ENCODE results near the gene DPP10.

The DPP10 gene

GRCh38 chr2:115483666-115484065 is 1041.2 kb downstream of the DPP10 start:
- H3K56ac ChIP-seq (ENCODE audit: low read length): no peak overlapping the region
- no peak overlapping the region for H3K9ac ChIP-seq (ENCODE audit: low read length)
- no peaks in the 10 kb centered on the region for H3K79me2 ChIP-seq (ENCODE audit: control insufficient read depth, insufficient read depth, low read length)
- no peak overlapping the region for H4K5ac ChIP-seq (ENCODE audit: low read length)
- no peak overlapping the region for H2AK5ac ChIP-seq (ENCODE audit: low read length)
- H4K8ac ChIP-seq (ENCODE audit: low read depth, low read length): no peak overlapping the region
- H2BK15ac ChIP-seq (replicated peaks; ENCODE audit: low read depth): no peak overlapping the region
- H2BK120ac ChIP-seq (ENCODE audit: low read depth, low read length): no peak overlapping the region
- no CpG with 5 or more reads among the region's 4 CpGs for WGBS (ENCODE audit: extremely low coverage, insufficient coverage, low lambda C conversion rate)
- no peaks in the 10 kb centered on the region for H3K79me1 ChIP-seq (ENCODE audit: low read length)
- no peak overlapping the region for H2BK5ac ChIP-seq (ENCODE audit: low read length)
- peak overlapping the region; percentile 68 for H3K18ac ChIP-seq (ENCODE audit: low read length)
- H3K36me3 ChIP-seq (ENCODE audit: control insufficient read depth, insufficient read depth, low read length): no peaks in the 10 kb centered on the region
- DNase-seq: peak; percentile 52
- no peak overlapping the region for H3K4ac ChIP-seq (ENCODE audit: low read depth, low read length)
- H3K4me2 ChIP-seq (ENCODE audit: low read length): no peak overlapping the region
- H3K4me3 ChIP-seq (ENCODE audit: low read length): no peak overlapping the region
- H3K23ac ChIP-seq (ENCODE audit: low read length): no peak overlapping the region
- no peaks in the 10 kb centered on the region for H3K4me1 ChIP-seq (ENCODE audit: control insufficient read depth, low read depth, low read length)
- no peaks in the 10 kb centered on the region for H3K27me3 ChIP-seq (ENCODE audit: insufficient read depth, low read length, poor library complexity)
- H3K27ac ChIP-seq (ENCODE audit: low read depth, low read length): no peak overlapping the region

- Histone ChIP-seq H3K79me1 (ENCODE audit: low read length) (no peaks in the 10 kb centered on the region), H3K9ac (ENCODE audit: low read length) (no peak overlapping the region), H2AK5ac (ENCODE audit: low read length) (no peak overlapping the region)
These were observed 1042.0 kb downstream of the DPP10 start for GRCh38 chr2:115484486-115484885.

GRCh38 chr2:115484983-115485382 is 1042.5 kb downstream of the DPP10 start:
- DNase-seq: no peak
- no CpG with 5 or more reads among the region's 4 CpGs for WGBS (ENCODE audit: extremely low coverage, insufficient coverage, low lambda C conversion rate)
- no peak overlapping the region for H2BK5ac ChIP-seq (ENCODE audit: low read length)

More at GRCh38 chr2:115484486-115484885, 1042.0 kb downstream of the DPP10 start:
- H3K79me2 ChIP-seq (ENCODE audit: control insufficient read depth, insufficient read depth, low read length): no peaks in the 10 kb centered on the region
- H3K27ac ChIP-seq (ENCODE audit: low read depth, low read length): no peak overlapping the region
- H3K23ac ChIP-seq (ENCODE audit: low read length): no peak overlapping the region
- no peak overlapping the region for H3K4me3 ChIP-seq (ENCODE audit: low read length)
- H3K4ac ChIP-seq (ENCODE audit: low read depth, low read length): no peak overlapping the region
- no CpG with 5 or more reads among the region's 1 CpG for WGBS (ENCODE audit: extremely low coverage, insufficient coverage, low lambda C conversion rate)
- no peak for DNase-seq
- H3K36me3 ChIP-seq (ENCODE audit: control insufficient read depth, insufficient read depth, low read length): no peaks in the 10 kb centered on the region
- no peak overlapping the region for H3K4me2 ChIP-seq (ENCODE audit: low read length)
- H4K5ac ChIP-seq (ENCODE audit: low read length): no peak overlapping the region
- no peak overlapping the region for H3K56ac ChIP-seq (ENCODE audit: low read length)
- peak overlapping the region; percentile 28 for H3K18ac ChIP-seq (ENCODE audit: low read length)
- H3K27me3 ChIP-seq (ENCODE audit: insufficient read depth, low read length, poor library complexity): no peaks in the 10 kb centered on the region
- H4K8ac ChIP-seq (ENCODE audit: low read depth, low read length): no peak overlapping the region
- no peak overlapping the region for H2BK120ac ChIP-seq (ENCODE audit: low read depth, low read length)
- no peak overlapping the region for H2BK15ac ChIP-seq (replicated peaks; ENCODE audit: low read depth)
- H2BK5ac ChIP-seq (ENCODE audit: low read length): no peak overlapping the region
- H3K4me1 ChIP-seq (ENCODE audit: control insufficient read depth, low read depth, low read length): no peaks in the 10 kb centered on the region

GRCh38 chr2:115491186-115491793 is 1048.8 kb downstream of the DPP10 start:
- H3K79me1 ChIP-seq (ENCODE audit: low read length): no peaks in the 10 kb centered on the region
- H2AK5ac ChIP-seq (ENCODE audit: low read length): no peak overlapping the region
- no peak overlapping the region for H3K27ac ChIP-seq (ENCODE audit: low read depth, low read length)
- H2BK120ac ChIP-seq (ENCODE audit: low read depth, low read length): no peak overlapping the region
- no CpG with 5 or more reads among the region's 4 CpGs for WGBS (ENCODE audit: extremely low coverage, insufficient coverage, low lambda C conversion rate)
- H3K56ac ChIP-seq (ENCODE audit: low read length): no peak overlapping the region
- H3K18ac ChIP-seq (ENCODE audit: low read length): no peak overlapping the region
- no peaks in the 10 kb centered on the region for H3K36me3 ChIP-seq (ENCODE audit: control insufficient read depth, insufficient read depth, low read length)
- peak; percentile 15 for DNase-seq
- H4K5ac ChIP-seq (ENCODE audit: low read length): no peak overlapping the region
- no peak overlapping the region for H2BK15ac ChIP-seq (replicated peaks; ENCODE audit: low read depth)
- no peak overlapping the region for H3K9ac ChIP-seq (ENCODE audit: low read length)
- no peak overlapping the region for H3K23ac ChIP-seq (ENCODE audit: low read length)
- H4K8ac ChIP-seq (ENCODE audit: low read depth, low read length): no peak overlapping the region
- H3K27me3 ChIP-seq (ENCODE audit: insufficient read depth, low read length, poor library complexity): no peaks in the 10 kb centered on the region
- H3K4me3 ChIP-seq (ENCODE audit: low read length): no peak overlapping the region
- no peak overlapping the region for H3K4ac ChIP-seq (ENCODE audit: low read depth, low read length)
- H2BK5ac ChIP-seq (ENCODE audit: low read length): no peak overlapping the region
- no peaks in the 10 kb centered on the region for H3K4me1 ChIP-seq (ENCODE audit: control insufficient read depth, low read depth, low read length)
- H3K79me2 ChIP-seq (ENCODE audit: control insufficient read depth, insufficient read depth, low read length): no peaks in the 10 kb centered on the region
- H3K4me2 ChIP-seq (ENCODE audit: low read length): no peak overlapping the region

More at GRCh38 chr2:115484983-115485382, 1042.5 kb downstream of the DPP10 start:
- Histone ChIP-seq H3K23ac (ENCODE audit: low read length) (no peak overlapping the region), H3K4me2 (ENCODE audit: low read length) (no peak overlapping the region), H3K4ac (ENCODE audit: low read depth, low read length) (no peak overlapping the region), H3K27me3 (ENCODE audit: insufficient read depth, low read length, poor library complexity) (no peaks in the 10 kb centered on the region), H4K8ac (ENCODE audit: low read depth, low read length) (no peak overlapping the region), H4K5ac (ENCODE audit: low read length) (no peak overlapping the region), H3K9ac (ENCODE audit: low read length) (no peak overlapping the region), H2BK15ac (replicated peaks; ENCODE audit: low read depth) (no peak overlapping the region), H3K18ac (ENCODE audit: low read length) (no peak overlapping the region), H3K27ac (ENCODE audit: low read depth, low read length) (no peak overlapping the region), H3K36me3 (ENCODE audit: control insufficient read depth, insufficient read depth, low read length) (no peaks in the 10 kb centered on the region), H3K56ac (ENCODE audit: low read length) (no peak overlapping the region), H2AK5ac (ENCODE audit: low read length) (no peak overlapping the region), H3K4me3 (ENCODE audit: low read length) (no peak overlapping the region), H2BK120ac (ENCODE audit: low read depth, low read length) (no peak overlapping the region), H3K4me1 (ENCODE audit: control insufficient read depth, low read depth, low read length) (no peaks in the 10 kb centered on the region), H3K79me1 (ENCODE audit: low read length) (no peaks in the 10 kb centered on the region), H3K79me2 (ENCODE audit: control insufficient read depth, insufficient read depth, low read length) (no peaks in the 10 kb centered on the region)

DNA sequence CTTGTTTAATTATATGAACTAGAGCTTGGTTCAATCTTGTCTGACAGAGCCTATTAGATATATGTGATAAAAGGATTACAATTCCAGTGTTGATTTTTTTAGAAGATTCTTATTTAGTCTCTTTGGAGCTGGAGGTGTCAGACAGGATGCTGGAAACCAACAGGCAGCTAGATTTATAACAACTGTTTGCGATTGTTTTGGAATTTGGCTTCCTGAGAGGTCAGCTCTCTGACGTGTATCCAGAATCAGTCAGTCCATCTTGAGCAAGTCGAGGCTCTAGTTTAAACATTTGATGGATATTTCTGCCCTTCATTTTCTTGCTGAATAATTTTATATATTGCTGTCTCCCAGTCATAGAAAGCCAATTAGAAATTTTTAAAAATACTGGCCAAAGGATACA is 1062.9 kb downstream of the DPP10 start:
- no peaks in the 10 kb centered on the region for H3K79me1 ChIP-seq (ENCODE audit: low read length)
- no peak overlapping the region for H3K56ac ChIP-seq (ENCODE audit: low read length)
- WGBS (ENCODE audit: extremely low coverage, insufficient coverage, low lambda C conversion rate): no CpG with 5 or more reads among the region's 3 CpGs
- H2BK5ac ChIP-seq (ENCODE audit: low read length): no peak overlapping the region
- no peak overlapping the region for H2AK5ac ChIP-seq (ENCODE audit: low read length)
- H3K23ac ChIP-seq (ENCODE audit: low read length): no peak overlapping the region
- H3K27ac ChIP-seq (ENCODE audit: low read depth, low read length): no peak overlapping the region
- H4K8ac ChIP-seq (ENCODE audit: low read depth, low read length): no peak overlapping the region
- H3K18ac ChIP-seq (ENCODE audit: low read length): no peak overlapping the region
- DNase-seq: peak; percentile 88
- H3K9ac ChIP-seq (ENCODE audit: low read length): no peak overlapping the region
- no peak overlapping the region for H3K4me2 ChIP-seq (ENCODE audit: low read length)
- no peak overlapping the region for H2BK15ac ChIP-seq (replicated peaks; ENCODE audit: low read depth)
- no peak overlapping the region for H2BK120ac ChIP-seq (ENCODE audit: low read depth, low read length)
- H3K27me3 ChIP-seq (ENCODE audit: insufficient read depth, low read length, poor library complexity): no peaks in the 10 kb centered on the region
- H3K4me3 ChIP-seq (ENCODE audit: low read length): no peak overlapping the region
- no peak overlapping the region for H3K4ac ChIP-seq (ENCODE audit: low read depth, low read length)
- no peaks in the 10 kb centered on the region for H3K36me3 ChIP-seq (ENCODE audit: control insufficient read depth, insufficient read depth, low read length)
- H3K4me1 ChIP-seq (ENCODE audit: control insufficient read depth, low read depth, low read length): no peaks in the 10 kb centered on the region
- H4K5ac ChIP-seq (ENCODE audit: low read length): no peak overlapping the region
- H3K79me2 ChIP-seq (ENCODE audit: control insufficient read depth, insufficient read depth, low read length): no peaks in the 10 kb centered on the region

- H4K5ac ChIP-seq (ENCODE audit: low read length): no peak overlapping the region
- no peak overlapping the region for H3K18ac ChIP-seq (ENCODE audit: low read length)
- no peak overlapping the region for H2BK15ac ChIP-seq (replicated peaks; ENCODE audit: low read depth)
- no CpG with 5 or more reads among the region's 3 CpGs for WGBS (ENCODE audit: extremely low coverage, insufficient coverage, low lambda C conversion rate)
- H3K56ac ChIP-seq (ENCODE audit: low read length): no peak overlapping the region
- no peak overlapping the region for H3K4me2 ChIP-seq (ENCODE audit: low read length)
- no peaks in the 10 kb centered on the region for H3K4me1 ChIP-seq (ENCODE audit: control insufficient read depth, low read depth, low read length)
- H2BK5ac ChIP-seq (ENCODE audit: low read length): no peak overlapping the region
- H3K27me3 ChIP-seq (ENCODE audit: insufficient read depth, low read length, poor library complexity): no peaks in the 10 kb centered on the region
- DNase-seq: no peak
- no peak overlapping the region for H3K23ac ChIP-seq (ENCODE audit: low read length)
- H2AK5ac ChIP-seq (ENCODE audit: low read length): no peak overlapping the region
- no peak overlapping the region for H4K8ac ChIP-seq (ENCODE audit: low read depth, low read length)
- no peak overlapping the region for H3K27ac ChIP-seq (ENCODE audit: low read depth, low read length)
- H2BK120ac ChIP-seq (ENCODE audit: low read depth, low read length): no peak overlapping the region
- no peaks in the 10 kb centered on the region for H3K36me3 ChIP-seq (ENCODE audit: control insufficient read depth, insufficient read depth, low read length)
- H3K79me1 ChIP-seq (ENCODE audit: low read length): no peaks in the 10 kb centered on the region
- no peak overlapping the region for H3K4ac ChIP-seq (ENCODE audit: low read depth, low read length)
- H3K4me3 ChIP-seq (ENCODE audit: low read length): no peak overlapping the region
- H3K79me2 ChIP-seq (ENCODE audit: control insufficient read depth, insufficient read depth, low read length): no peaks in the 10 kb centered on the region
- H3K9ac ChIP-seq (ENCODE audit: low read length): no peak overlapping the region
These were observed 1078.3 kb downstream of the DPP10 start for GRCh38 chr2:115520727-115521126.

Data from mesendoderm (in vitro differentiated cells).